Measurements from ENCODE around the gene TMF1.

TMF1 gene

DNA sequence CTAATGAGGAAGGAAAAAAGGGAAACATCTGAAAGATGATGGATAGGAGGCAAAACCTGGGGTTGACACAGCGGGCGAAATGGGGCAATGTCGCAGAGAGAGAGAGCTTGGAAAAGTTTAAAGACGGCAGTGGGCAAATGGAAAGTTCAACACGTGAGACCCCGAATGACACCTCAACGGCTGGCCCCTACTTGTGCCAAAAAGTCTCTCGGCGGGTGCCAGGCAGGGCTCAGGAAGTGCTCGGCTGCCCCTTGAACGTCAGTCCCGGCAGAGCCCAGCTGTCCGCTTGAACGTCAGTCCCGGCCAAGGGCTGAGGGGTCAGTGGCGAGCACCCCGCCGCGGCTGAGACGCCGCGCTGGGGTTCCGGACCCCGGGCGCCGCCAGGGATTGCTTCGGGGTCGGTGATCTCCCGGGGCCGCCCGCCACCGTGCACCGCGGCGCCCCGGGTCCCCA is 39.3 kb downstream of the TMF1 start:
- peak; percentile 36 for DNase-seq

GRCh38 chr3:69012100-69012799 is 39.9 kb downstream of the TMF1 start:
- DNase-seq = no peak

DNA sequence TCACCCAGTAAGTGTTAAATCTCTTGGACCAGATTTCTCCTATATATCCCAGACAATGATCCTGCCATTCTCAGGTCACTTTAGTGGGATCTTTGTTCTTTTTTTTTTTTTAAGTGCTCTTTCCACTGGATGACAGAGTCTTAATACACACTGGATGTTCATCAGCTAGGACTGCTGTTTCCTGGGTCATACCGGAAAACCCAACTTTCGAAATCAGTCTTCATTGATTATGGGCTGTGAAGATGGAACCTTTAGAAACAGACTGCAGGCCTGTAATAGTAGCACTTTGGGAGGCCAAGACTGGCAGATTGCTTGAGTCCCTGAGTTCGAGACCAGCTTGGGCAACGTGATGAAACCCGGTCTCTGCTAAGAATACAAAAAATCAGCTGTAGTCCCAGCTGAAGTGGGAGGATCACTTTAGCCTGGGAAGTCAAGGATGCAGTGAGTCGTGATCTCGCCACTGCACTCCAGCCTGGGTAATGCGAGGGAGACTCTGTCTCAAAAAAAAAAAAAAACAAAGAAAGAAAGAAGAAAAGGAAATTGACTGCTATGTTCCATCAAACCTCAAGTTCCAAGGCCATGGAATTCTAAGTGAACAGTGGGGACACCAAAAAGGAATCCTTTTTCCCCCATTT is 40.9 kb downstream of the TMF1 start:
- no peak for DNase-seq

DNA sequence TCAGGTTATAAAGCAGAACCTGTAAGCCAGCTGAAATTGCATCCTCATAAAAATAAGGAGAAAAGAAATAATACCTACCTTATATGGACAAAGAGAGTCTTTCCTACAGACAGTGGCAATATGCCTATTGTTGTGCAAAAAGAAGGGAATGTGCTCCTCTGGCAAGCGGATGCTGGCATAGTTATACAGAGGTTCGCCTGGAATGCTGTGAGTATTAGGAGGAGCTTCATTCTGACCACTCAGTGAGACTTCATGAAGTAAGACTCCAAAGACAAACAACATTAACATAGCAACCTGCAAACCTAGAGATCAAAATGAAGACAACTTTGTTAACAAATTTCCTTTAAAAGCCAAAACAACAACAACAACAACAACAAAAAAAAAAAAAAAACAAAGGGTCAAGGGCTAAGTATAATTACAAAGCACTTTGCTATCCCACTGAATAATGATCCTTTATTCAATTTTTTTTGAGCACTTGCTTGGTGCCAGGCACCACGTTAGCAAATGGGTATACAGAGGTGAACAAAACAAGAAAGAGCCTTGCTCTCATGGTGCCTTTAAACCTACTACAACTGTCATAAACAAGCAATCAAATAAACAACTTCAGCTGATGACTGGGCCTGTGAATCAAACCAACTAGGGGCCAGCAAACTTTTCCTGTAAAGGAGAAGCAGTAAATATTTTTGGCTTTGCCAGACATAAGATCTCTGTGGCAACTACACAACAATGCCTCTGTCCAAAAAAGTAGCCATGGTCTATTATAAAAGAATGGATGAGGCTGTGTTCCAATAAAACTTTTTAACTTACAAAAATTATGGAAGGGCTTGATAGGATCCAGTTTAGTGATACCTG is 42.3 kb downstream of the TMF1 start:
- no peak for DNase-seq

- DNase-seq = no peak
These were observed 43.2 kb downstream of the TMF1 start for GRCh38 chr3:69008980-69009379.

GRCh38 chr3:69005791-69006482 is 46.2 kb downstream of the TMF1 start:
- no peak for DNase-seq

DNA sequence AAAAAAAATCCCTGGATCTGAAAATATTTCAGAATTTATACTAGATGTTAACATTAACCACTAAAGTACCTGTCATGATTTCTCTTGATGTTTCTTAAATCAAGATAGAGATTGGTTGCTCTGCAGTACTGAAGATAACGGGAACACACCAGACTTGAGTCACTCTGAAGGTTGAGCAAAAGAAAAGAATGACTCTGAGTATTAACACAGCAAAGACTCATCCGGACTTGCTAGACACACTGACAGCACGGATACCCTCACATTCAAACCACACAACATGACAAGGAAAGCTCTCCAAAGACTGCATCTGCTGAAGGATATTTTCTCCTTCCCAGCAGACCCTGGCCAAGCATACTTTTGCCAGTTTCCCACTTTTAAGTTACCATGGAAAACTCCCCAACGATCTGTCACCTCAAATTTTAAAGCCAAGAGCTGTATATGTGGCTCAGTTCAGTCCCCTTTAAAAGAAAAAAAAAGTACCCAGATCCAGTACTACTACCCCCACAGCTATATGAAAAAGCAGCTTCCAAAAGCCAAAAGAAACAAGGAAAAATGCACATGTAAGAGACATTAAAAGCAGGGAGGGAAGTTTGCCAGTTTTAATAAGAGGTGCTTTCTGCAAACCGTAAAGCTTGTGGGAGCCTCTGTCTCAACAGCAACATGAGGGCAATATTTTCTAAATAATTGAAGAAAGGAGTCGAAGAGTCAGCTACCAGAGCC is 46.9 kb downstream of the TMF1 start:
- DNase-seq = no peak

- DNase-seq = no peak
These were observed 48.0 kb downstream of the TMF1 start for GRCh38 chr3:69004138-69004537.

- no peak for DNase-seq
These were observed 52.5 kb downstream of the TMF1 start for GRCh38 chr3:68999605-69000004.

DNA sequence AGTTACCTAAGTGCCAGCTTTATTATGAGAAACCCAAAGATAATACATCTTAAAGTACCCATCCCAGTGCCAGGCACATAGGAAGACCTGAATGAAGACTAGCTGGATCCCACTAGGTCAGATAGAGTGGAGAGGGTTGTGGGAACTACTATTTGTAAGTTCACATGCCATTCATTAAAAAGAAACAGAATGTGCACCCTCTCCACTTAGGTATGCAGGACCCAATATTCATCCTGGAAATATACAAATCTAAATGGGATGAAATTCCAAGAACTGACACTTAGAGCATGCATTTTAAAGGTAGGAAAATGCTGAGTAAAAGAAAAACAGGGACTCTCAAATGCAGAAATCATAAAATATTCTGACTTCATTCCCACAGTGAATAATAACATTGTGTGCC is 53.0 kb downstream of the TMF1 start:
- DNase-seq = no peak

GRCh38 chr3:68997887-68998286 is 54.2 kb downstream of the TMF1 start:
- no peak for DNase-seq

- no peak for DNase-seq
These were observed 55.7 kb downstream of the TMF1 start for GRCh38 chr3:68996356-68996995.

DNA sequence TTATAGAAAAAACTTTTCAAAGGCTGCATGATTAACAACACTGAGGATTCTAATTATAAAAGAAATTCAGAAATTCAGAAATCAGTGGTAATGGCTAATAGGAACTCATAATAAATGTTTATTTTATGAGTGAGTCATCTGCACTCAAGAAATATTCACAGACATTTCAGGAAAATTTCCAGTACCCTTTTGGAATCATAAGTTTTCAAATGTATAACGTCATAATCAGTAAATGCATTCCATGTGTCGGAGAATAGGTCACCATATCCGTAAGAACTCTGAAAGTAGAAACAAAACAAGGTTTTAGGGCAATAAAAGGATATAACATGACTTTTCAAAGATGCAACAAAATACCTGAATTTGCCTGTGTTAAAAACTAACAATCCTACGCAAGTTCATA is 63.4 kb downstream of the TMF1 start:
- DNase-seq = no peak

DNA sequence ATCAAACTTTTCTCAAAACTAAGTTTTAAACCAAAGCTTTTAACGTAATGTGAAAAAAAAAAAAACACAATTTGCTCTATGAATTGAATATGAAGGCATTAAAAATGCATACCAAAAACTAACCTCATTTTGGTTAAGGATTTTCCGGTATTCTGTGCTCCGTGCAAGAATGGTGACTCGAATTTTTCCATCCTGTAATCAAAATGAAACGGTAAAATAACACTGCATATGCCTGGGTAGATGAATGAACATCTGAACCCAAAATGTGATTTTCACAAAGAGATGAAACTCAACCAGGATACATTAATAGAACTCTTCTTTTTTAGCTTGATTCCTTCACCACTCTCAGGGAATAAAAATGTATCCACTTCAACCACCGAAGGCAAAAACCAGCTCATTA is 64.8 kb downstream of the TMF1 start:
- no peak for DNase-seq

DNA sequence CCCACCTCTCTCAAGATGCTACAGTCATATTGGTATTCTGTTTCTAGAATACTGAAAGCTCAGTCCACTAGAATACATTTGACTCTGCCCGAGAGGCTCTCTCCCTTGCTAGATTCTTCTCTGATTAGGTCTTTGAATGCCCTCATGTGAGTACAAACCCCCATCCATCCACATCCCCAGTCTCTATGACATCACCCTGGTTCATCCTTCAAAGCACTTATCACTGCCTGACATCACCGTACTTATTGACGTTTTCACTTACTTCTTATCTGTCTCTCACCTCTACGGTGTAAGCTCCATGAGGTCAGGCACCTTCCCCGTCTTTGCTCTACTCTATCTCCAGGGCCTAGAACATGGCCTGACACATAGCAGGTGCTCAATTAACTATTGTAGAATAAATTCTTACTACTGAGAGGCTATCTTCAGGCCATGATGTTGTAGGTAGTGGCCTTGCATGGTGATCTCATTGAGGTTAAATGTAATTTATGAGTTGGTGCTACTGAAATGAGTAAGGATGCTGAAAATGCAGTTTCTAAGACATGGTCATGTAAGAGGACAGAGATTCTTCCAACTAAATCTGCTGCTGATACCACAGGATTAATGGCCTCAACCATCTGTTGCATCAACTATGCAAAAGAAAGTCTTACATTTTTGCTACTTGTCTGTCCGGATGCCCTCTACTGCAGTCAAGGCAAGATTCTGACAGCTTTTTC is 65.5 kb downstream of the TMF1 start:
- no peak for DNase-seq

DNA sequence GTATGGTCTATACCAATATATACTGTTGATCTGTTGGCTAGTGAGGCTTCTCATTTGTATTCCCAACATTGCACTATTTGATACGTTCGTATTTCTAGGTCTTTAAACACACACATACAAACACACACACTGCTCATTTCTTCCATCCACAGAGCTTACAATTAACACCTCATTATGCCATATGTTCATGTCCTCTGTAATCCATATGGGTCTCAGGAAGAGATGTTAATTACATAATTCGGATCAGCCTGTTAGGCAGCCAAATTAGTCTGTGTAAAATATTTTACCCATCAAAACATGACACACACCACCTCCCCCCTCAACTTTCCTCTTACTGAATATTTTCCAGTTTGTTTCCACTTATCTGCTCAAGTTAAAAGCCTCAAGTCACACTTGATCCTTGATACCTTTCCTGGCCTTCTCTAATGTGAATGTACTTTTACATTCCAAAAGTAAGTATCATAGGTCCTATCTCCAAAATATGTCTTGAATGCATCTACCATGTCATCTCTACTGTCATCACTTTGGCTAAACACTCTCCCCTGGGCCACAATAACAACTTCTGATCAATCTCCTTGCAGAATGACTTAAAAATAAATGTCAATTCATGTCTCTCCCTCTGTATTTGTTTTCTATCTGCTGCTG is 66.9 kb downstream of the TMF1 start:
- DNase-seq = no peak

DNA sequence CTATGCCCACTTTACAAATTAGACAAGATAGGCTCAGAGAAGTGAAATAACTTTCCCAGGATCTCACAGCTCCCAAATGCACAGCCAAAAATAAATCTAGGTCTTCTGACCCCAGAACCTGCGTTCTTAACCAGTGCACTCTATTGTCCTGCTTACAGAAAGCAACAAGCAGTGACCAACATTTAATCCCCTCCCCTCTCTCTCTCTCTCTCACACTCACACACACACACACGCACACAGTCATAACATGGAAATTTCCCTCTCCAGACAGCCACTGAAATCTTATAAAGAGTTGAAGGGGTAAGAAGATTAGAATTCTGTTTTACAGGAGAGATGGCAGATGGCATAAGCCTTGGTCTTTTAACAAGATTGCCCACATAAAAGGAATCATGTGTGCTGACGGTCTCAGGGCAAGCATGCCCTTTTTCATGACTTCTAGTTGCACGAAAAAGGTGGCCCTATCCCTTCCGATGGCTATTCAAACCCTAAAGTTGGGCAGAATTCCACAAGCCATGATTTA is 68.1 kb downstream of the TMF1 start:
- no peak for DNase-seq

DNA sequence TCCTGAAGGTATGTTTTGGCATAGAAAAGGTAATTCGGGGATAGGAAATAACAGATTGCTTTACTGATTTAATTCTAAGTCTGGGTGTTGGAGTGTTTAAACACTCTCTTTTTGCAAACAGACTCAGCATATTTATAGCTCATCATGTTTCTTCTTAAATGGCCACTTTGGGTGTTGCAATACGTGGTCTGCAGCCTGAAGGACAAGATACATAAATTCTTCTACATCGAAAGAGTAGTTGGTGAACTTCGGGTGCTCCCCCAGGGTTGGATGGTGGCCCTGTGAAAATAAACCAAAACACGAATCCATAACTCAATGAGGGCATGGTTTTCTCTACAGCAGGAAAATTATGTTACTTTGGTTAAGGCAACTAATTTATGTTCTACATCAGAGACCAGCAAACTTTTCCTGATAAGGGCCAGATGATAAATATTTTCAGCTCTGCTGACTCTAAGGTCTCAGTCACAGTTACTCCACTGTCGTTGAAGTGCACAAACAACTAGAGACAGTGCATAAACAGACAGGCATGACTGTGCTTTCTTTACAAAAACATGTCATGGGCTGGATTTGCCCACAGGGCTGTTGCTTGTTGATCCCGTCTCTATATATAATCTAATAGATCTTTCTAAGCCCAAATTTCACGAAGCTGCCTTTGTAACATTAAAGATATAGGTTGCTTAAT is 74.5 kb downstream of the TMF1 start:
- no peak for DNase-seq

DNA sequence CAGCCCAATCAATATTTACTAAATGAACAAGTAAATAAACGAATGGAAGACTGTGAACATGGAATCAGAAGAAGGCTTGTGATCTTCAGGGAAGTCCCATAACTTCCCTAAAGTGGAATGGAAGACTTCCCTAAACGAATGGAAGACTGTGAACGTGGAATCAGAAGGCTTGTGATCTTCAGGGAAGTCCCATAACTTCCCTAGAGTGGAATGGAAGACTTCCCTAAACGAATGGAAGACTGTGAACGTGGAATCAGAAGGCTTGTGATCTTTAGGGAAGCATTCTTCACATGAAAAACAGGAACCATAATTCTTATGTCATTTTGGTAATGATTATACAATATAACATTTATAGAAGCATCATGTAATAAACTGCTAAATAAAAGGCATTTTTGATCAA is 77.4 kb downstream of the TMF1 start:
- no peak for DNase-seq

GRCh38 chr3:68973639-68974038 is 78.5 kb downstream of the TMF1 start:
- no peak for DNase-seq

Measured in hematopoietic multipotent progenitor cell treated with erythropoietin and hydrocortisone succinate and interleukin-3 and kit ligand, for 8 days (in vitro differentiated cells).